HL-60/S4 treated with retinoic acid at 250 ng/mL for 4 days and 3 days (cell line): ENCODE results near the gene AHI1.
"Not testable (repeated sequence)": the region's sequence is repeated elsewhere in the genome, so short reads cannot be mapped to it uniquely, and the experiment has no call there.

Experiments
- in situ Hi-C: fragments of 300-500 bp; cut with MboI; formaldehyde crosslinking; loops from 2 replicates; pipeline ENCODE4 v1.7.0; 2022; ENCODE audit warnings: low sequenced_read_pairs

AHI1 gene

DNA sequence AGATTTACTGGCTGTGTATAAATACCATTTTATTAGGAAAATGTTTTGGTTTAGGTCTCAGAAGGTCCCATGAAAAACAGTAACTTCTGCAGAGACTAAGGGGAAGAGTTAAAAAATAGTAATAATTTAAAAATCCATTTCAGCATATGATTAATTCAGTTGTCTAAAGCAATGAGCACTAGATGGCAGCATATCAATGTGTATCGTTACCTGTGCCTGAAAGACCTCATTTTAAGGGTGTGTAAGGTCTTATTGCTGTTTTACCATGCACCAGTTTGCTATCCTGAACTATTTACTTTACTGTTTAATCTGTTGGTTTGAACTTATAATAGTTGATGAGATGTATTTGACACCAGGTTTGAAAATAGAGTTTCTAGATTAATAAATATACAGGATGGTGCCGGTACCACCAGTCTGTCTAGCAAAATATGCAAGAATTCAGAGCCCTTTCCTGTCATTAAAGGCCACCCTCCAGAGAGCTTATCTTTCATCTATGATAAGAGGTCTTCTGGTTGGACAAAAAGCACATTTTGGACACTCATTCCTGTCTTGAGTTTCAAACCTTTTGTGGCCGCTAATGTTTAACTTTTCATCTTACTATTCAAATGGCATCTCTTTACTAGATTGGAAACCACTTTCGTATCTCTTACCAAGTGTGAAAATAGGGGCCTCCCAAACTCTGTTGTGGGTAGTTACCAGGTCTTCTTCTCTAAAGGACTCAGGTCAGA, 8.9 kb upstream of the AHI1 start:
- in situ Hi-C loops: no loop called here

DNA sequence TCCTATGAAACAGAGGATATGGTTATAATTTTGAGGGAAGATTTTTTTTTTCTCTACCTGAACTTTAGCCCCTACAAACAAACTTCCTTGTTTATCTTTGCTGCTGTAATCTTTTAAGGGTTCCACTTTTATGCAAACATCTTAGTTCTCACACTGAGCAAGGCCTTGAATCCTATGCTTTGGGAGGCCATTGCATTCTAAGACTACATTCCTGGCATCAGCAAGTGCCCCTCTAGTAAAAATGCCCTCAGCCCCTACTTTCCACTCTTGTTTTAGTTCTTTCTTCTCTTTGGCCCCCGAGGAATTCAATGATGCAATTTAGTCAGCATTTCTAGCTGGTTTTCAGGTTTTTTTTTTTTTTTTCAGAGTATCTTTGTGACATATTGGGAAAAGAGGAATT, 8.1 kb upstream of the AHI1 start:
- in situ Hi-C loops: no loop called here

DNA sequence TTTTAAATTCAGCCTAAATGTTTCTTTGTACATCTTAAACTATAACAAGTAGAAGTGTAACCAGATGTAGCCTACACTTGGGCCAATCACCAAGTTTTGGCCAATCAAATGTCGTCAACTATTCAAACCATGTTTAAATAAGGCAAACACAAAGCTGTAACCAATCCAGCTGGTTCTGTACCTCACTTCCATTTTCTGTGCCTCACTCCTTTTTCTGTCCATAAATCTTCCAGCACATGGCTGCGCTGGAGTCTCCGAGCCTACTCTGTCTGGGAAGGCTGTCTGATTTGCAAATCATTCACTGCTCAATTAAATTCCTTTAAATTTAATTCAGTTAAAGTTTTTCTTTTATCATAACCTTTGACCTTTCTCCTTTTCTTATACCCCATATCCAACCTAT, 7.7 kb upstream of the AHI1 start:
- in situ Hi-C loops: no loop called here

DNA sequence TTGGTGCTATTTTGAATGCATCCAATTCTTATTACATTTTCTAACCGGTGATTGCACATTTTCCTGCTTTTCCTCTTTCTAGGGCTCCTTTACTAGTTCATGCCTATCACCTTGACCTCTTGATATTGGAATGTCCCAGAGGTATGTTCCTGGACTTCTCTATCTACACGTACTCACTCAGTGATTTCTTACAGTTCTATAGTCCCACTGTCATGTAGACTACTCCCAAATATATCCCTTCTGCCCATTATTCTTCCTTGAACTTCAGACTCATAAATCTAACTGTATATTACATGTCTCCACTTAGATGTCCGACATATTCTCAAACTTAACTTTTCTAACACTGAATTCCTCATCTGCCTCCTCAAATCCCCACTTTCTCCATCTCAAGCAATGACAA, 7.2 kb upstream of the AHI1 start:
- in situ Hi-C loops: no loop called here

DNA sequence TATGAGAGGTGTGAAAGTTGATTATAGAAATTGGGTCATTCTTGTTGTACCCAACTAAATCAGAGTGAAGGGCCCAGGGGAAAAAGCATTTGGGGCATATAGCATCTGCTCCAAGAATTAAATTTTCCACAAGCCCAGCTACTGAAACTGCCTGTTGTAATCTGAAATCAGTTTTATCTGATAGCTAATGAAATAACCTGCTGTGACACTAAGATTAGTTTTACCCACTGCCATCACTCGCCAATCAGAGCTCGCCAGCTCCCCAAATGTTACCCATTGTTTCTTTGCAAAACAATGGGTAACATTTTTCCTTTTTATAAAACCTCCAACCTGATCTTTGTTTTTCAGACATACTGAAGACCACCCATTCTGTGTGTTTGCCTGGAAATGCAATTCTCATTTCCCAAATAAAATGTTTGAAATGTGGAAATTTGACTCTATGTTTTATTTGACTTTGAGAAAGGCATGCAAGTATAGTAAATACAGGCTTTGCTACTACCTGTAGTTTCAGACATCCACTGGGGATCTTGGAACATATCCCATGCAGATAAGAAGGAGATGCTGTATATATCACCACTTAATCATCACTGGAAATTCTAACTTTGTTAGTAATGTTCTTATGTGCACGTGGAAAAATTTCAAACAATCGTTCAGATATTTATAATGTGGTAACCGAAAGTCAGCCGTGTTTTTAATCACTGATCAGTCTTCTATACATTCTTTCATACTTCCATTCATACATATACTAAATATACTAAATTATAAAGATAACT, 6.3 kb upstream of the AHI1 start:
- in situ Hi-C loops: no loop called here

DNA sequence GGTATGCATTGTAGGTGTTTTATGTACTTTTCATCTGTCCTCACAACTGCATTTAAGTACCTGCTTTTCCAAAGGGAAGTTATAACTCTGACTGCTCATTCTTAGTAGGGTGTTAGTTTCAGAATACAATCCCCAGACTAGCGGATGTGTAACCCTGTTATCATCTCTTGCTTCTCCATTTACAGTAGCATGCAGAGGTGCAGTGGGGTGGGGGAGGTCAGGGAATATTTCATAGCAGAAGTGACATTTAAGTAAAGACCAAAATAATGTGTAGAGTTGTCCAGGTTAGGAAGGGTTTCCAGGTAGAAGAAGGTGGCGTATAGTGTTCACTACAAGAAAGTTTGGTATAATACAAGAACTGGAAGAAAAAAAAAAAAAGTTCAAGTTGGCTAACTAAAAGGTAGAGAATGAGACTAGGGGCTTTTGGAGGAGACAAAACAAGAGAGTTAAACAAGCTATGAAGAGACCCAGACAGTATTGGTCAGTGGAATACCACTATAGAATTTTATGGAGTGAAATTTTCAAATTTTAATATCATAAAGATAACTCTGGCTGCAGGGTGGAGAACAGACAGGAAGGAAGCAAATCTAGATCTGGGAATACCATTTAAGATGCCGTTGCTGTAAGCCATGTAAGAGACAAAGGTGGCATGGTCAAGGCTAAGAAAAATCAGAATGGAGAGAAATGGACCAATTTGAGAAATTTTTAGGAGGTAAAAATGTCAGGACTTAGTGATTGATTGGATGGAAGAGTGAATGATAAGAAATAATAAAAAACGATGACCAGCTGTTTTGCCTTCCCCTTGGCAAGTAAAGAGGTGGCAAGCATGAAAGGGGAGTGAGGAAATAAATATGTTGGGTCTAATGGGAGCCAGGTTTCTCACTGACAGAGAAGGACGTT, 2.2 kb upstream of the AHI1 start:
- in situ Hi-C loops: no loop called here

DNA sequence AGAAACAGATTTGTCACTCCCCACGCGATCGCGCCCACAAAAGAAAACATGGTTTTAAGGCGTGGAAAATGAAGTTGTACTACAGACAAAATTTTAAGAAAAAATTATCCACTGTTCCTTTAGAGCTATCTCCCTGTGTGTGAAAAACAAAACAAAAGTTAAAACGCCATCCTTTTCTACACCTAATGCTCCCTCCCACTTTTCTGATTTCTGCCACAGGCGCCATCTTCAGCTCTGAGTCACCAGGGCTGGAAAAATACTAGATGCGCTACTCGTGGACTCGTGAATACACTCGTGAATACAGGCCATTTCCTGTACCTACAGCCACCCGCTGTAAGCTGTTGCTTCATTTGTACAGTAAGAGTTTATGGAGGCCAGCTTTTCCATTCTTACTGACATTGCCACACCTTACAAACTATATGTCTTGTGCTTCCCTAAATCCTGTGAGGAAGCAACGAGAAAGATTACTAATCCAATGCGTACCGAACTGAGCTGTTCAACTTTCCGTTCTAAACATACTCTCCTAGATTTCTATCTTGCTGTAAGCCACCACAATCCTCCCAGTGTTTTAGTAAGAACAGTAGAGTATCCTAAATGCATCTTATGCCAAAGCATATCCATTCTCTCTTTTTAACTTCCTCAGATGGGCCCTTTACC, 773 bp upstream of the AHI1 start:
- in situ Hi-C loops: no loop called here

DNA sequence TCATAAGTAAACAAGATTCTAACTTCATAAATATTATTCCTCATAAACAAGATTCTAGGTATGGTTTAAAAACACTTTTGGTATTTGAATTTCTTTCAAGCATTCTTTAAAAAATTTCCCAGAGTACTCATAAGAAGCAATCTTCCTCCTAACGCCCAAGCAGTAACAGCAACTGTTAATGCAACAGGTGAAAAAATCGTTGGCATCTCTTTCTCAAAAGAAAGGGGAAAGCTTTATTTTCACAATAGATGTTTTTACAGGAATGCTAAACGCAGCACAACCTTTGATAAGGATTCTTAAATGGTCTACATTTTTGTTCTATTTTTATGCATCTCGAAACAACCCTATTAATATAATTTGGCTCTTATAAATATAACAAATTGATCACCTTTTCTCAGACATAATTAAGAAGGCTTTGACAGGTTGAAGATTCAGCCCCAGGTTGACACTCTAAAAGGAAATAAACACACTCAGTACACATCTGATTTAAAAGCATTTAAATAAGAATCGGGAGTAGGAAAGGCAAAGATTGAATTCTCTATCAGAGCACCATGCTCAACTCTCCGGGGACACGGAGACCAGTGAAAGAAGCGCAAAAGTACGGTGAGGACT, 634 bp downstream of the AHI1 start:
- in situ Hi-C loops: no loop called here

DNA sequence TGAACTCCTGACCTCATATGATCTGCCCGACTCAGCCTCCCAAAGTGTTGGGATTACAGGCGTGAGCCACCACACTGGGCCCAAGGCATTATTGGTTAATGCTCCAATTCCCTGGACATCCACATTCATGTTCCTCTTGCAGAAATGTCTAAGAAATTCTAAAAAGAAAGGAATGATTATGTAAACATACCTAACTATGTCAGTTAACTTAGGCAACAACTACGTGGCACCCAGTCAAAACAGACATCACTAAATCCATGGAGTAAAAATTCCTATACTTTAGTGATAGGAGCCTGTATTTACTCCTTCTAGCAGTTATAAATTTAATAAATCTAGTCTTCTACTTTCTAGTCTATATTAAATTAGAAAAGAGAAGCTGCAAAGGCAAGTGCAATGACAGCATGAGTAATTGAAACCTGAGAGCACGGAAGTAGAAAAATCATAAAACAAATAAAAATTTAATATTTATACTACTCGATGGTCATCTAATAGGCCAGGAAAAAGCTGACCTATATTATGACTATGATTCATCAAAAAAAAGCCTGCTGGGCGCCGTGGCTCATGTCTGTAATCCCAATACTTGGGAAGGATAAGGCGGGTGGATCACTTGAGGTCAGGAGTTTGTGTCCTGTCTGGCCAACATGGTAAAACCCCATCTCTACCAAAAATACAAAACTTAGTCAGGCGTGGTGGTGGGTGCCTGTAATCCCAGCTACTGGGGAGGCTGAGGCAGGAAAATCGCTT, 4.2 kb downstream of the AHI1 start:
- in situ Hi-C loops: no loop called here

DNA sequence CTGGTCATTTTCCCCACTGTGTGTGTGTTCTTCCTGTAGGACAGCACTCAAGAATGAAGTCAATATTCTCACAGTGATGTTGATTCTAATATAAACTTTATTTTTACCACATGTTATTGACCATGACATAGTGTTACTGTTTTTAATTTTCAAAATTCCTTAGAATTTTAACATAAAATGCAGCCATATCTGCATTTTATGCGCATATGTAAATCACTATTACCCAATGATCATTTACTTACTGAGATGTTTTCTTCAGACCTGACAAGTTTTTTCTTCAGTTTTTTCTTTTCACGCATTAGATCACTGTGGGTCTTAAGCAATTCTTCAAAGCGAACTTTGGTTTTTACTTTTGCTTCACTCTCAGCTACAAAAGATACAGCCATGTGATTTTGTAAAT, 7.2 kb downstream of the AHI1 start:
- in situ Hi-C loops: no loop called here

DNA sequence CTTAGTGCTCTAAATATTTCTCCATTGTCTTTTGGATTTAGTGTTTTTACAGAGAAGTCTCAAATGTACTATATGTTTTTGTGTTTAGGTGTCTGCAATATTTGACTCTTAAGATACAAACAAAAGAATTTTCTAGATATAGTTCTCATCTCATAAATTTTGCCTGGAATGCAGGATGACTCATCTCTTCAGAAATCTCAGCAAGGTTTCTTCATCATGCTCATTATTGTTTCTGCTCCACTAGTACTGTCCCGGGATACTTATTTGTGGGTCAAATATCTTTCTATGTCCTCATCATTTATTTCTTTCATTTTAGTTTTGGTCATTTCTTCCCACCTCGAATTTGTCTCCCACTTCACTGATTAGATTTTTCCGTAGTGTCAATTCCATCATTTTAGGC, 9.5 kb downstream of the AHI1 start:
- in situ Hi-C loops: no loop called here

DNA sequence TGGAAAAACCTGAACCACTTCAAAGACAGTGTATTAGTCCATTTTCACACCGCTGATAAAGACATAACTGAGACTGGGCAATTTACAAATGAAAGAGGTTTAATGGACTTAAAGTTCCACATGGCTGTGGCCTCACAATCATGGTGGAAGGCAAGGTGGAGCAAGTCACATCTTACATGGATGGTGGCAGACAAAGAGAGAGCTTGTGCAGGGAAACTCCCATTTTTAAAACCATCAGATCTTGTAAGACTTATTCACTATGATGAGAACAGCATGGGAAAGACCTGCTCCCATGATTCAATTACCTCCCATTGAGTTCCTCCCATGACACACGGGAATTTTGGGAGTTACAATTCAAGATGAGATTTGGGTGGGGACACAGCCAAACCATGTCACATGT, 13.6 kb downstream of the AHI1 start:
- in situ Hi-C loops: not testable (repeated sequence)

DNA sequence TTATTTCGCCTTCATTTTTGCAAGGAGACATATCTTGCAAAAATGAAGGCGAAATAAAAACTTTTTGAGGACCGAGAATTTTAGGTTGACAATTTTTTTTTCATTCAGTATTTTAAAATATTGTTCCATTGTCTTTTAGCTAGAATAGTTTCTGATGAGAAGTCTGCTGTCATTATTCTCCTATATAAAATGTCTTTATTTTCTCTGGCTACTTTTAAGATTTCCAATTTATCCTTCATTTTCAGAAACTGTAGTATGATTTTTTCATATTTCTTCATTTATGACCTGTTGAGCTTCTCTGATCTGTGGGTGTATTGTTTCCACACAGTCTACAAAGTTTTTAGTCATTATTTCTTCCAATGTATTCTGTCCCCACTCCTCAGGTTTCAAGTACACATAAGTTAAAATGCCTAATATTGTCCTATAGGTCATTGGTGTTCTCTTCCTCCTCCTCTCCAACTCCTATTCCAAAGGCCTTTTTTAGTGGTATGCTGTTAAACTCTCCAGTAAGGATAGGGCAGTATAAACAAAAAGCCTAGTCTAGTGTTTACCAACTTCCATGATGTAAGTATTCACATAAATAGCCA, 15.7 kb downstream of the AHI1 start:
- in situ Hi-C loops: no loop called here

DNA sequence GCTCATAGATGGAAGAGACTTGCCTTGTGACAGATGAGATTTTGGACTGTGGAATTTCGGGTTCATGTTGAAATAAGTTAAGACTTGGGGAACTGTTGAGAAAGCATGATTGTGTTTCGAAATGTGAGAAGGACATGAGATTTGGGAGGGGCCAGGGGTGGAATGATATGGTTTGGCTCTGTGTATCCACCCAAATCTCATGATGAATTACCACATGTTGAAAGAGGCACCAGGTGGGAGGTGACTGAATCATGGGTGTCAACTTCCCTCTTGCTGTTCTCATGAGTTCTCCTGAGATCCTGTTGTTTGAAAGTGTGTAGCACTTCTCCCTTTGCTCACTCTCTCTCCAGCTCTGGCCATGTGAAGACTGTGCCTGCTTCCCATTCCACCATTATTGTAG, 17.9 kb downstream of the AHI1 start:
- in situ Hi-C loops: no loop called here

DNA sequence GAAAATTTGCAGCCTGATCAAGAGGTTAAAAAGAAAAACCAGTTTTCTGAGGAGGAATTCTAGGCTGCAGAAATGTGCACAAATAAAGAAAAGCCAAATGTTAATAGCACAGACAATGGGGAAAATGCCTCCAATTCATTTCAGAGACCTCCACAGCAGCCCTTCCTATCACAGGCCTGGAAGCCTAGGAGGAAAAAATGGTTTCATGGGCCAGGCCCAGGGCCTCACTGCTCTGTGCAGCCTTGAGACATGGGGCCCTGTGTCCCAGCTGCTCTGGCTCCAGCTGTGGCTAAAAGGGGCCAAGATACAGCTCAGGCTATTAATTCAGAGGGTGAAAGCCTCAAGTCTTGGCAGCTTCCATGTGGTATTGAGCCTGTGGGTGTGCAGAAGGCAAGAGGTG, 18.9 kb downstream of the AHI1 start:
- in situ Hi-C loops: no loop called here

DNA sequence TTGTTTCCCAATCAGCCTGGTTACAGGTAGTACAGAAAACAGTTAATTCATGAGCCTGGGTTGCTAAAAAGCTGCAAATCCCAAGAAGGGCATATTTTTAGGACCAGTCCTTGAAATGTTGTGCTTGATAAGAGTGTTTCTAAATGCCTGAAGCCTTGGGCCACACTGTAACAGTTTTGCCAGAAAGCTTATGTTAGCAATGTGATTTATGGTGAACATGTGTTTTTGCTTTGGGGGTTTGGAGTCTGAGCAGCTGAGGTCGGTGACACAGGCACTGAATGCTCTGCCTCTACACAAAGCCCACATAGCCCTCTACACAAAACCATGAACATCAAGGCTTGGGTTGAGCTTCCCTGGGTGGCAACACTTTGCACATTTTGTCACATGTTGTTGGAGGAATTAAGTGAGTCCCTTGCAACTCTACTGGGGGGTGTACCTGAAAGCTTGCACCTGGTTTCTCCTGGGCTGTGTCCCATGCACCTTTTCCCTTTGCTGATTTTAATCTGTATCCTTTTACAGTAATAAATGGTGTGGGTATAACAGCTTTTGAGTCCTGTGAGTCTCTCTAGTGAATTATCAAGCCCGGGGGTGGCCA, 22.2 kb downstream of the AHI1 start:
- in situ Hi-C loops: no loop called here

DNA sequence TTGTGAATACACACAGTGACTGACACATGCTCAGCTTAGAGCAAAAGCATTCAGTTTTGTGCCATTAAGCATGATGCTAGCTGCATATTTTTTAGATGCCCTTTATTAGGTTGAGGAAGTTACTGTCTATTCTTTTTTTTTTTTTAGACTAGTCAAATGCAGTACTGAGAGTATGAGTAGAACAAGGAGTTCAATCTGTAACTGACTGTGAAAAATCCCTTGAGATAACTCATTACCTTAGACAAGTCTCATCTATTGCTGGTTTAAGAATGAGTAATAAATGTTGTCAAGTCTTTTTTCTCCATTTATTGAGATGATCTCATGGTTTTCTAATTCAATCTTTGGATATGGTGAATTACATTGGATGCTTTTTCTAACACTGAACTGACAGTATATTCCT, 23.2 kb downstream of the AHI1 start:
- in situ Hi-C loops: no loop called here

DNA sequence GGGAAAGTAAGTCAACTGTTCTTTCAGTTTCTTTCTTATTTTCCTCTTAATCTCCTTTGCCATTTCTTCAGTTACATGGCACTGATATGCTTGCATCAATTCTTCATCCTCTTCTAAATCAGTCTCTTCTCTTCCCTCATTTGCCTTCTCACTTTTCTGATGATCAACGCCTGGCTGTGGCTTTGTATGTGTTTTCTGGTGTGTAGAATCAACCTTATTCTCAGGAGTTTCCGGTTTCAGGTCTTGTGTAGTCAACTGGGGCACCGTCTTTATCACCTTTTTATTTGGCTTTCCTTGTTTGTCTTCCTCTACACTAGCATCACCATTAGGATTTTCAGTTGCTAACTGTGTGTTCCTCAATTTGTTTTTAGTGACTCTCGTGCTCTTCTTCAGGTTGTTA, 31.6 kb downstream of the AHI1 start:
- in situ Hi-C loops: no loop called here

DNA sequence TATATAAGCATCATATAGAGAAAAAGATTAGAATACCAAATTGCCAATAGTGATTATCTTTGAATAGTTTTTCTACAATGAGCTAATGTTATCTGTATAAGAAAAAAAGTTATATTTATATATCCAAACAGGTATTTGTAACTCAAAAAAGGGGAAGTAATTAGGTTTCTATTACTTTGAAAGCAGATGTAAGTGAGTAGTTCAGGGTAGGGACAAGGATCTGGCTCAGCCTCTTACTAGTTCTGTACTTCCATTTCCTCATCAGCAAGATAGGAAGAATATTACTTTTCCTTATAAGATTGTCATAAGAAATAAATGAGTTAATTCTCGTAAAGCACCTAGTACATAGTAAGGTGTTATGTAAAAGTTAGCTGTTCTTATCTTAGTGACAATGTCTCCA, 32.2 kb downstream of the AHI1 start:
- in situ Hi-C loops: no loop called here
